Tibial nerve (tissue), 4 donors: Measurements from ENCODE around the gene CRABP2. TPM values are rescaled to one million over a fixed set of nuclear protein-coding genes. Genes with fewer than 3 reads are reported as not detected.

Source experiments
- DNase-seq, 2 donors: peaks; one replicate each; pipeline ENCODE4 v3.0.0-alpha.2; 2019; ENCODE audit warnings: low spot score in 2 of 2
- H3K27ac ChIP-seq, 4 donors: fragments of 200-600 bp; sonication (generic) in 3 of 4; one replicate each; pipeline ENCODE4 v1.5.1; 2017 to 2019; ENCODE audit warnings: mild to moderate bottlenecking in 1 of 4
- H3K27me3 ChIP-seq, 2 donors: fragments of 200-600 bp; sonication (generic) in 1 of 2; one replicate each; pipeline versions ENCODE4 v1.5.1 to v1.6.0; 2017 to 2019
- H3K36me3 ChIP-seq, 3 donors: fragments of 200-600 bp; sonication (generic); one replicate each; pipeline ENCODE4 v1.5.1; 2018 to 2019
- H3K4me1 ChIP-seq, 4 donors: fragments of 200-600 bp; sonication (generic) in 3 of 4; one replicate each; pipeline ENCODE4 v1.5.1; 2017 to 2019
- H3K4me3 ChIP-seq, 4 donors: fragments of 200-600 bp; sonication (generic) in 3 of 4; one replicate each; pipeline ENCODE4 v1.5.1; 2017 to 2019; ENCODE audit warnings: mild to moderate bottlenecking in 1 of 4, moderate library complexity in 1 of 4
- H3K9me3 ChIP-seq, 4 donors: fragments of 200-600 bp; sonication (generic) in 3 of 4; one replicate each; pipeline ENCODE4 v1.5.1; 2017 to 2019
- EP300 ChIP-seq, 2 donors: sonication (generic); formaldehyde crosslinking; IDR thresholded peaks; one replicate each; pipeline ENCODE4 v1.6.1; 2017; ENCODE audit warnings: antibody characterized with exemption in 2 of 2, mild to moderate bottlenecking in 1 of 2
- POLR2A ChIP-seq, 2 donors: fragments of 450-650 bp; IDR thresholded peaks; one replicate each; pipeline ENCODE4 v1.6.1; 2017; ENCODE audit warnings: antibody characterized with exemption in 2 of 2, mild to moderate bottlenecking in 2 of 2, moderate library complexity in 2 of 2
- WGBS, 2 donors: methylation state at CpG; one replicate each; pipeline ENCODE4 v1.1.5; 2018; 5-methylcytosine and 5-hydroxymethylcytosine counted together
- total RNA-seq, 4 donors: library from RNA; depleted of rRNA; stranded (reverse); fragments of >200 nt; gene quantifications; one replicate each; pipeline ENCODE4 v1.1.0, GENCODE V29; 2016
- TF ChIP-seq, protein P1 (sequence below), 5 experiments: fragments of 200-600 bp in 3 of 5; fragments of 450-650 bp in 2 of 5; sonication (generic) in 3 of 5; IDR thresholded peaks; one replicate each; pipeline ENCODE4 v1.5.1; 2016 to 2019; ENCODE audit warnings: antibody characterized with exemption in 5 of 5, mild to moderate bottlenecking in 3 of 5, moderate library complexity in 2 of 5

The CRABP2 gene
- total RNA-seq, 4 donors from 2014 or later: 3.5 to 13.2 (median 5.0) TPM

DNA sequence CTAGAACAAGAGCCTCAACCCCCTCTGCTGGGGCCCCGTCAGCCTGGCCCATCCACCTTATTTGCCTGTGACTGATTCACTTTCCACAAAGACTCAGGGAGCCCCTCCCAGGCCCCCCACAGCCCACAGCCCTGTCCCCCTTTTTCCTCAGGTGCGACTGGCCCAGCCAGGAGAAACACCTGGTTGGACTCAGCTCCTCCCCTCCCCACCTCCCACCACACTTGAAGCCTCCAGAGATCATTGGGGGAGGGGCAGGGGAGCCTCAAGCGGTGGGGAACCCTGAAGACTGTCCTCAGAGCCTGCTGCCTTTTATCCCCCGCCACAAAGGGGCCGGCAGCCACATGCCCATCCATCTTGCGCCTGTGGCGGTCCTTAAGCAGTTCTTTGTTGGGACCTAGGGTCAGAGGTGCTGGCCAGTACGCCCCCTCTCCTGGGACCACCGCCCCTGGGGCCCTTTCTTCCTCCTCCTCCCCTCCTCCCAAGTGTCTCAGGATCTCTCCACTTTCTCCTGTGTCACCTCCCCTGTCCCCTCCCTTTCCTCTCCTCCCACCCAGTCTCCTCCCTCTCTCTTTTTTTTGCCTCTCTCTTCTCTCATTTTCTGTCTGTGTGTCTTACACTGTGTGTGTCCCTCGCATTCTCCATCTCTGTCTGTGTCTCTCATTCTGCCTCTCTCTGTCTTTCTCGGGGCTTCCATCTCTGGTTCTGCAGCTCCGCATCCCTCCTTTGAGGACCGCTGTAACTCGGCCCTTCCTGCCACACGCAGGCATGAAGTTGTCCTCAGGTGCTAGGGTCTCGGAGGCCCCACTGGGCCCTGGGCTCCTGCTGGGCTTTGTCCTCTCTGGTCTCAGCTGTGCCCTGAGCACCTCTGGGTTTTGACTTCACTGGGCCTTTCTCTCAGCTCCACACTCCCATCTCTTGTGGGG, 12.2 kb downstream of the CRABP2 start:
- no peaks in the 10 kb centered on the region for H3K9me3 ChIP-seq
- DNase-seq: no peak
- peaks cover 0 to 53% of the 10 kb centered on the region in 2 donors for H3K27me3 ChIP-seq
- TF ChIP-seq POLR2A (IDR thresholded peaks at IDR 0.05) (no peak), EP300 (IDR thresholded peaks at IDR 0.05) (no peak)
- TF ChIP-seq, protein P1, sequence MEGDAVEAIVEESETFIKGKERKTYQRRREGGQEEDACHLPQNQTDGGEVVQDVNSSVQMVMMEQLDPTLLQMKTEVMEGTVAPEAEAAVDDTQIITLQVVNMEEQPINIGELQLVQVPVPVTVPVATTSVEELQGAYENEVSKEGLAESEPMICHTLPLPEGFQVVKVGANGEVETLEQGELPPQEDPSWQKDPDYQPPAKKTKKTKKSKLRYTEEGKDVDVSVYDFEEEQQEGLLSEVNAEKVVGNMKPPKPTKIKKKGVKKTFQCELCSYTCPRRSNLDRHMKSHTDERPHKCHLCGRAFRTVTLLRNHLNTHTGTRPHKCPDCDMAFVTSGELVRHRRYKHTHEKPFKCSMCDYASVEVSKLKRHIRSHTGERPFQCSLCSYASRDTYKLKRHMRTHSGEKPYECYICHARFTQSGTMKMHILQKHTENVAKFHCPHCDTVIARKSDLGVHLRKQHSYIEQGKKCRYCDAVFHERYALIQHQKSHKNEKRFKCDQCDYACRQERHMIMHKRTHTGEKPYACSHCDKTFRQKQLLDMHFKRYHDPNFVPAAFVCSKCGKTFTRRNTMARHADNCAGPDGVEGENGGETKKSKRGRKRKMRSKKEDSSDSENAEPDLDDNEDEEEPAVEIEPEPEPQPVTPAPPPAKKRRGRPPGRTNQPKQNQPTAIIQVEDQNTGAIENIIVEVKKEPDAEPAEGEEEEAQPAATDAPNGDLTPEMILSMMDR (IDR thresholded peaks at IDR 0.05): no peak
- WGBS, 2 donors: 50 to 57% methylated on average over 15 to 16 of the region's 16 CpGs
- no peak overlapping the region for H3K4me3 ChIP-seq
- H3K36me3 ChIP-seq: no peaks in the 10 kb centered on the region
- H3K4me1 ChIP-seq: peaks cover 0 to 41% (median 18%) of the 10 kb centered on the region in 4 donors
- no peak overlapping the region for H3K27ac ChIP-seq

DNA sequence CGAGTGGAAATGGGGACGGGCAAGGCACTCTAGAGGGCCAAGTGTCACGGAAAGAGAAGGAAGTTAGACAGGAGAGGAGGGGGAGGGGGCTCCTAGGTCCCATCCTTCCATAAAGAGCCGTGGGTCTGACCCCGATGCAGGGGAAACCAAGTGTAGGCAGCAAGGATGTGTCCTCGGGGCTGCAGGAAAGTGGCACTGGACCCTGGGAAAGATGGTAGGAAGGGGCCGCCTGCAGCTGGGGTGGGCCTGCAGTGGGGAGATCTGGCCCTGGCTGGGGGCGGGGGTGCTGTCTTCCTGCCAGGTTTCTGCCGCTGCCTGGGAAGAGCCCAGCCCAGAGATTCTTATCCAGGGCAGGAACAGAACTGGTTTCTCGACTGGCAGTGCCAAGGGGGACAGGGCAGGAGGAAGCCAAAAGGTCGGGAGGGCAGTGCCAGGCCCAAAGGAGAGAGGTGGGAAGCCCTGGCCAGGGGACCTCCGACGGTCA, 12.9 kb downstream of the CRABP2 start:
- Histone ChIP-seq H3K4me1 (peaks cover 0 to 41% (median 18%) of the 10 kb centered on the region in 4 donors), H3K27me3 (peaks cover 0 to 50% of the 10 kb centered on the region in 2 donors), H3K9me3 (no peaks in the 10 kb centered on the region), H3K36me3 (no peaks in the 10 kb centered on the region), H3K27ac (no peak overlapping the region), H3K4me3 (no peak overlapping the region)
- 20% methylated on average over 13 of the region's 13 CpGs for WGBS, 2 donors
- DNase-seq: no peak
- no peak for TF ChIP-seq EP300 (IDR thresholded peaks at IDR 0.05)
- no peak for TF ChIP-seq POLR2A (IDR thresholded peaks at IDR 0.05)
- TF ChIP-seq, protein P1 (IDR thresholded peaks at IDR 0.05): no peak

DNA sequence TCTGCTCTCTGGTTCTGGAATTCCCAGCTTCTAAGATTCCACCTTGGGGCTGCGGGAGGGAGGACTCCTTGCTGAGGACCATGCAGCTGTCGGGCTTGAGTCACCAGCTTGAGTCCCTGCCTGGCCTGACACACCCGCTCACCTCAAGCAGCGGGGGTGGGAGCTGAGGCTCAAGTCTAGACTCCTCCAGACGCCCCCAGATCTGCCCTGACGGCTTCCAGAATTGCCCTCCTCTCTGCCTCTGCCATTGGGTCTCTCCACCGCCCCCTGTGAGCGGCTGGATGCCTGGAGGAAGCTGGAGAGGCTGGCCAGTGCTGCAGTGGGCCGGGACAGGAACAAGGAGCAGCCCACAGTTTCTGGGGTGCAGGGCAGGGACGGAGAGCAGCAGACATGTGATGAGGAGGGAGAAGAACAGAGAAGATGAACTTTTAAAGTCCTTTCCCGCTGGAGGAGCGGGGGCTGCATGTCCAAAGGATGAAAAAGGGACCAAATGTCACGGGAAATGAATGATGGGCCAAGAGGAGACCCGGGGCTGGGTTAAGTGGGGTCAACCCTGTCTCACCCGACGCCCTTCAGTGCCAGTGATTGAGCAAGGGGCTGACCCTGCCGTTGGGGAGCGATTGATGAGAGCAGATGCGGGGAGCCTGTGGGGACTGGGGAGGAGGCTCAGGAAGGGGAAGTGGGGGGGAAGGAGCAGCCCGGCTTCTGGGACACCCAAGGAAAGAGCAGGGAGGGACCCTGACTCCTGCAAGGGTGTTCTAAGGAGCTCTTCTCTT, 13.5 kb downstream of the CRABP2 start:
- TF ChIP-seq POLR2A (IDR thresholded peaks at IDR 0.05) (no peak), EP300 (IDR thresholded peaks at IDR 0.05) (no peak)
- TF ChIP-seq, protein P1 (IDR thresholded peaks at IDR 0.05): no peak
- no peak overlapping the region for H3K4me3 ChIP-seq
- peaks cover 0 to 41% (median 18%) of the 10 kb centered on the region in 4 donors for H3K4me1 ChIP-seq
- no peak for DNase-seq
- H3K36me3 ChIP-seq: no peaks in the 10 kb centered on the region
- 15 to 16% methylated on average over 20 of the region's 20 CpGs for WGBS, 2 donors
- no peak overlapping the region for H3K27ac ChIP-seq
- H3K9me3 ChIP-seq: no peaks in the 10 kb centered on the region
- H3K27me3 ChIP-seq: peaks cover 0 to 45% of the 10 kb centered on the region in 2 donors

DNA sequence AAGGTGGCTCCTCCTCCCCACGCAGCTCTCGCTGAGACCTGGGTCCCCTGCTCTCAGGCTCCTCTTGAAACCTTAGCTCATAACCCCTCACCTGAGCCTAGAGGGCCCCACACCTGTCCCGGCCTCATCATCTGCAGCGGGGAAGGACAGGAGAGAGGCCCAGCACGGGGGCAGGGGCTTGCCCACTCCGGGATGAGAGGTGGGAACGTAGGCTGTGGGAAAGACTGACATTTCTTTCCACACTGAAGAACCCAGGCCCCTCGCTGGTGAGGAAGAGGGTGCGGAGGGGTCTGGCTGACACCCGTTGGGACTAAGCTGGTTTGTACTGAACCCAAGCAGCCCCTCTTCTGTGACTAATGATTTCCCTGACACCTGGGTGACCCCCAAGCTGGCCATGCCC, 14.2 kb downstream of the CRABP2 start:
- TF ChIP-seq, protein P1 (IDR thresholded peaks at IDR 0.05): no peak
- TF ChIP-seq POLR2A (IDR thresholded peaks at IDR 0.05) (no peak), EP300 (IDR thresholded peaks at IDR 0.05) (no peak)
- Histone ChIP-seq H3K36me3 (no peaks in the 10 kb centered on the region), H3K4me1 (peaks cover 0 to 41% (median 18%) of the 10 kb centered on the region in 4 donors), H3K9me3 (no peaks in the 10 kb centered on the region), H3K27me3 (peaks cover 0 to 45% of the 10 kb centered on the region in 2 donors), H3K27ac (no peak overlapping the region), H3K4me3 (no peak overlapping the region)
- 60 to 66% methylated on average over 8 to 10 of the region's 10 CpGs for WGBS, 2 donors
- DNase-seq: no peak
